ENCODE results near the gene CACNB4.
A peak's percentile ranks its signal among the peaks of the same experiment; 100 is the strongest.

The CACNB4 gene

DNA sequence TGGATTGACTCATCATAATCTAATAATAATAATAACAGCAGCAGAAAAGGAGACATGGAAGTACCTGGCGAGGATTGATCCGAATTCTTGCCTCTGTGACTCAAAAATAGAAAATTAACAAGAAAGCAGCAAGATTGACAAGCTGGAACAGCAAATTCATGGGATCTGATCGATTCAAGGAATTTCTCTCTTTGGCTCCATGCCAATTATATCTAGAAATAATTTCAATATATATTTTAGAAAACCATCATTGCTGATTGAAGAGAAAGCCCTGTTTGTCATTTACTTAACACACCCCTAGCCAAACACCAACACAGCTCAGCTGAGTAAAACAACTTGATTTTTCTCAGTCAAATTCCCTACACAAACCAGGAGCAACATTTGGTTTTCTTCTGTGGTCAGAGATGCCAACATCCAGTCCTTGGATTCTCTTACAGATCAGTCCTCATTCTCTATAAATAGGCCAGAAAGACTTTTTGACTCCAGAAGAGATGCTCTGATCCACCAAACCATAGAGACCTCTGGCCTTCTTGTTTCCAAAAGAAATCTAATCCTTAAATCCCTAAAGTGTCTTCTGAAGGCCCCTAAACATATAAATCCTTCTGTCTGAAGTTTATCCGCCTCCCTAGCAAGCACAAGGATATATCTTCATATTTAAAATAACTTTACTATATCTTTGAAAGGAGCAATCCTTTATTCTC lies 129.9 kb downstream of the CACNB4 start:
- no peaks in the 10 kb centered on the region for H3K27me3 Mint-ChIP-seq (ENCODE audit: low read depth)
- TF ChIP-seq, protein P1, sequence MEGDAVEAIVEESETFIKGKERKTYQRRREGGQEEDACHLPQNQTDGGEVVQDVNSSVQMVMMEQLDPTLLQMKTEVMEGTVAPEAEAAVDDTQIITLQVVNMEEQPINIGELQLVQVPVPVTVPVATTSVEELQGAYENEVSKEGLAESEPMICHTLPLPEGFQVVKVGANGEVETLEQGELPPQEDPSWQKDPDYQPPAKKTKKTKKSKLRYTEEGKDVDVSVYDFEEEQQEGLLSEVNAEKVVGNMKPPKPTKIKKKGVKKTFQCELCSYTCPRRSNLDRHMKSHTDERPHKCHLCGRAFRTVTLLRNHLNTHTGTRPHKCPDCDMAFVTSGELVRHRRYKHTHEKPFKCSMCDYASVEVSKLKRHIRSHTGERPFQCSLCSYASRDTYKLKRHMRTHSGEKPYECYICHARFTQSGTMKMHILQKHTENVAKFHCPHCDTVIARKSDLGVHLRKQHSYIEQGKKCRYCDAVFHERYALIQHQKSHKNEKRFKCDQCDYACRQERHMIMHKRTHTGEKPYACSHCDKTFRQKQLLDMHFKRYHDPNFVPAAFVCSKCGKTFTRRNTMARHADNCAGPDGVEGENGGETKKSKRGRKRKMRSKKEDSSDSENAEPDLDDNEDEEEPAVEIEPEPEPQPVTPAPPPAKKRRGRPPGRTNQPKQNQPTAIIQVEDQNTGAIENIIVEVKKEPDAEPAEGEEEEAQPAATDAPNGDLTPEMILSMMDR (IDR thresholded peaks at IDR 0.05; ENCODE audit: unreplicated experiment in 3 of 3) = no peak

GRCh38 chr2:151967829-151968722 lies 130.8 kb downstream of the CACNB4 start:
- Mint-ChIP-seq H3K4me1 (peaks cover 35% of the 10 kb centered on the region), H3K4me3 (peak overlapping the region in 2 of 3 experiments; percentile 0 to 2), H3K27ac (no peak overlapping the region), H3K9me3 (no peaks in the 10 kb centered on the region), H3K36me3 (ENCODE audit: low read depth) (no peaks in the 10 kb centered on the region), H3K27me3 (ENCODE audit: low read depth) (no peaks in the 10 kb centered on the region)
- TF ChIP-seq, protein P1 (IDR thresholded peaks at IDR 0.05; ENCODE audit: unreplicated experiment in 3 of 3) = no peak

More for the DNA sequence above, 129.9 kb downstream of the CACNB4 start:
- Mint-ChIP-seq H3K9me3 (no peaks in the 10 kb centered on the region), H3K36me3 (ENCODE audit: low read depth) (no peaks in the 10 kb centered on the region), H3K27ac (no peak overlapping the region), H3K4me1 (peaks cover 43% of the 10 kb centered on the region), H3K4me3 (no peak overlapping the region)

- H3K27ac Mint-ChIP-seq = no peak overlapping the region
- peaks cover 21% of the 10 kb centered on the region for H3K4me1 Mint-ChIP-seq
- H3K4me3 Mint-ChIP-seq = no peak overlapping the region
- H3K27me3 Mint-ChIP-seq (ENCODE audit: low read depth) = no peaks in the 10 kb centered on the region
- TF ChIP-seq, protein P1 (IDR thresholded peaks at IDR 0.05; ENCODE audit: unreplicated experiment in 3 of 3) = no peak
- H3K36me3 Mint-ChIP-seq (ENCODE audit: low read depth) = no peaks in the 10 kb centered on the region
- H3K9me3 Mint-ChIP-seq = no peaks in the 10 kb centered on the region
These were observed 133.0 kb downstream of the CACNB4 start for GRCh38 chr2:151965884-151966283.

GRCh38 chr2:151961558-151961957 lies 137.3 kb downstream of the CACNB4 start:
- Mint-ChIP-seq H3K4me1 (no peaks in the 10 kb centered on the region), H3K4me3 (no peak overlapping the region), H3K27me3 (ENCODE audit: low read depth) (peaks cover 5% of the 10 kb centered on the region), H3K36me3 (ENCODE audit: low read depth) (no peaks in the 10 kb centered on the region), H3K27ac (no peak overlapping the region), H3K9me3 (no peaks in the 10 kb centered on the region)
- TF ChIP-seq, protein P1 (IDR thresholded peaks at IDR 0.05; ENCODE audit: unreplicated experiment in 3 of 3) = no peak

- Mint-ChIP-seq H3K27ac (no peak overlapping the region), H3K27me3 (ENCODE audit: low read depth) (peaks cover 5% of the 10 kb centered on the region), H3K9me3 (no peaks in the 10 kb centered on the region), H3K36me3 (ENCODE audit: low read depth) (no peaks in the 10 kb centered on the region), H3K4me1 (no peaks in the 10 kb centered on the region), H3K4me3 (no peak overlapping the region)
- TF ChIP-seq, protein P1 (IDR thresholded peaks at IDR 0.05; ENCODE audit: unreplicated experiment in 3 of 3) = no peak
These were observed 139.6 kb downstream of the CACNB4 start for GRCh38 chr2:151959238-151959637.
